GM12878 (cell line): ENCODE data around the gene OR6P1. TPM values are rescaled to one million over a fixed set of nuclear protein-coding genes. Genes with fewer than 3 reads are reported as not detected.

Source experiments
- ATAC-seq: fragments of 200-7000 bp; cut with Tn5 transposase; 3 replicates; pipeline ENCODE4 v1.9.1; 2020; ENCODE audit warnings: mild to moderate bottlenecking, moderate library complexity
- BruUV-seq: library from RNA; stranded (reverse); fragments of 400-500 nt; replicated peaks from 2 replicates; lab custom pipeline; 2021; lab: Mats Ljungman, UMichigan
- CTCF ChIA-PET: fragments of 300-600 bp; sonication (Branson Sonifier 250); formaldehyde crosslinking; extraction: SDS; loops from one replicate; lab custom pipeline; 2021; ENCODE audit warnings: inconsistent platforms; lab: Yijun Ruan, JAX
- POLR2A ChIA-PET: fragments of 350-600 bp; formaldehyde crosslinking; extraction: SDS; loops from one replicate; lab custom pipeline; 2021; ENCODE audit warnings: inconsistent platforms; lab: Charles Lee
- RAD21 ChIA-PET: fragments of 300-600 bp; sonication (Branson Sonifier 250); formaldehyde crosslinking; loops from one replicate; lab custom pipeline; 2023; ENCODE audit warnings: antibody characterized with exemption; ENCODE audit not compliant: unreplicated experiment; lab: Charles Lee
- SMC1A ChIA-PET: fragments of 300-600 bp; sonication (Branson Sonifier 250); formaldehyde crosslinking; loops from one replicate; lab custom pipeline; 2023; ENCODE audit not compliant: unreplicated experiment, uncharacterized antibody; lab: Charles Lee
- DNase-seq: peaks from one replicate; pipeline ENCODE4 v3.0.0-alpha.2; 2011; ENCODE audit warnings: low read depth, low spot score
- FAIRE-seq: peaks from 3 replicates; lab custom pipeline; 2011; peaks lifted over from hg19 to GRCh38; lab: Jason Lieb, UNC
- H2AFZ ChIP-seq: 2 replicates; pipeline ENCODE4 v1.6.0; 2011; ENCODE audit warnings: low read depth, low read length, control low read depth; ENCODE audit not compliant: control insufficient read depth
- H3K27ac ChIP-seq: 2 replicates; pipeline ENCODE4 v1.5.1; 2011; ENCODE audit warnings: control low read depth; ENCODE audit not compliant: control insufficient read depth, insufficient read depth
- H3K27me3 ChIP-seq, 2 experiments: replicated peaks in 1 of 2; 2 replicates each; pipeline versions ENCODE4 v1.6.0 to v1.6.1; 2011; ENCODE audit warnings: low read length in 1 of 2; ENCODE audit not compliant: control insufficient read depth in 2 of 2, insufficient read depth in 2 of 2
- H3K36me3 ChIP-seq, 2 experiments: 2 replicates each; pipeline ENCODE4 v1.5.1; 2011; ENCODE audit warnings: low read length in 1 of 2; ENCODE audit not compliant: control insufficient read depth in 2 of 2, insufficient read depth in 2 of 2
- H3K4me1 ChIP-seq: 2 replicates; pipeline ENCODE4 v1.6.1; 2011; ENCODE audit warnings: mild to moderate bottlenecking, low read length, moderate library complexity, mixed read lengths; ENCODE audit not compliant: control insufficient read depth, insufficient read depth
- H3K4me2 ChIP-seq: 2 replicates; pipeline ENCODE4 v1.6.0; 2011; ENCODE audit warnings: control low read depth; ENCODE audit not compliant: control insufficient read depth, insufficient read depth
- H3K4me3 ChIP-seq: fragments of 200-600 bp; sonication (generic); 2 replicates; pipeline ENCODE4 v1.5.1; 2016
- H3K79me2 ChIP-seq: 2 replicates; pipeline ENCODE4 v1.6.0; 2011; ENCODE audit warnings: low read length; ENCODE audit not compliant: control insufficient read depth, insufficient read depth
- H3K9ac ChIP-seq: 2 replicates; pipeline ENCODE4 v1.8.0; 2011; ENCODE audit warnings: low read length, control low read depth, mixed read lengths; ENCODE audit not compliant: control insufficient read depth, insufficient read depth
- H3K9me3 ChIP-seq: replicated peaks from 3 replicates; pipeline ENCODE4 v1.5.1; 2011; ENCODE audit warnings: mild to moderate bottlenecking, low read length; ENCODE audit not compliant: control insufficient read depth, insufficient read depth
- H4K20me1 ChIP-seq: 2 replicates; pipeline ENCODE4 v1.6.0; 2011; ENCODE audit not compliant: control insufficient read depth, insufficient read depth
- BHLHE40 ChIP-seq, 2 experiments: fragments of 450-650 bp in 1 of 2; IDR thresholded peaks; 2 replicates each; pipeline ENCODE4 v1.6.1; 2011 to 2017; ENCODE audit warnings: low read depth in 2 of 2, borderline replicate concordance in 1 of 2, improper control_type of control experiment in 1 of 2, low read length in 1 of 2, mild to moderate bottlenecking in 1 of 2
- E4F1 ChIP-seq: fragments of 450-650 bp; IDR thresholded peaks from 2 replicates; pipeline ENCODE4 v1.6.1; 2018; ENCODE audit warnings: borderline replicate concordance, mild to moderate bottlenecking; ENCODE audit not compliant: partially characterized antibody
- ETV6 ChIP-seq, 2 experiments: fragments of 450-650 bp in 1 of 2; IDR thresholded peaks in 1 of 2; conservative IDR thresholded peaks in 1 of 2; 2 replicates each; pipeline ENCODE4 v1.6.1; 2014; ENCODE audit warnings: antibody characterized with exemption in 1 of 2, borderline replicate concordance in 1 of 2, low read depth in 1 of 2, mild to moderate bottlenecking in 1 of 2, moderate library complexity in 1 of 2
- HCFC1 ChIP-seq: fragments of 150-350 bp; IDR thresholded peaks from 2 replicates; pipeline ENCODE4 v1.6.1; 2014; ENCODE audit warnings: low read length
- POLR2AphosphoS5 ChIP-seq: IDR thresholded peaks from 2 replicates; pipeline ENCODE4 v1.6.1; 2011; ENCODE audit warnings: mild to moderate bottlenecking, low read length, inconsistent platforms
- RB1 ChIP-seq: fragments of 450-650 bp; formaldehyde crosslinking; IDR thresholded peaks from 2 replicates; pipeline ENCODE4 v1.6.1; 2017; ENCODE audit warnings: mild to moderate bottlenecking, borderline replicate concordance
- RELA ChIP-seq: fragments of 450-650 bp; IDR thresholded peaks from 2 replicates; pipeline ENCODE4 v1.8.0; 2014; ENCODE audit warnings: borderline replicate concordance; ENCODE audit not compliant: partially characterized antibody
- TCF7 ChIP-seq: IDR thresholded peaks from 2 replicates; pipeline ENCODE4 v1.6.1; 2014; ENCODE audit warnings: antibody characterized with exemption, borderline replicate concordance
- WGBS: methylation state at CpG from one replicate; pipeline ENCODE4 v1.1.6; 2016; ENCODE audit warnings: low lambda C conversion rate; ENCODE audit not compliant: insufficient replicate concordance, insufficient coverage; ENCODE audit errors: missing lambda C conversion rate; 5-methylcytosine and 5-hydroxymethylcytosine counted together
- in situ Hi-C: fragments of 300-500 bp; cut with MboI; formaldehyde crosslinking; loops from 9 replicates; pipeline ENCODE4 v1.14.3; 2018; ENCODE audit warnings: mixed read lengths
- intact Hi-C: fragments of 100-400 bp; cut with micrococcal nuclease; formaldehyde crosslinking; loops from one replicate; pipeline ENCODE4 v1.14.2; 2022; ENCODE audit not compliant: unreplicated experiment
- polyA plus RNA-seq, 11 experiments: library from polyadenylated mRNA; depleted of rRNA in 4 of 11; unstranded in 6 of 11; stranded (reverse) in 5 of 11; fragments of >200 nt; fragmentation: Nextera tagmentation in 4 of 11; fragmentation: Illumina TruSeq in 1 of 11; extraction: Ambion mirVana in 4 of 11; extraction: Trizol in 1 of 11; gene quantifications; 1 replicate in 1 of 11; 2 replicates in 10 of 11; pipeline versions ENCODE4 v1.2.1 to v1.2.3, GENCODE V29; 2011 to 2016; ENCODE audit warnings: inconsistent platforms in 2 of 11, missing spikeins in 2 of 11, low read depth in 1 of 11
- total RNA-seq, 4 experiments: library from RNA; depleted of rRNA in 3 of 4; stranded (reverse); fragments of >200 nt in 3 of 4; fragmentation: Illumina TruSeq in 1 of 4; extraction: Trizol in 1 of 4; gene quantifications; 2 replicates each; pipeline versions ENCODE4 v1.2.1 to v1.2.3, GENCODE V29; 2013 to 2021

The OR6P1 gene
- total and polyA plus RNA-seq, 10 of the 15 experiments (the other 5 are each of a cell fraction or from before 2014, with no cell fraction given) = not detected

GRCh38 chr1:158586942-158587341 is 16.6 kb upstream of the OR6P1 start (continued):
- TF ChIP-seq RELA = no peak
- no peak for TF ChIP-seq ETV6 (conservative IDR thresholded peaks at IDR 0.05 in 1 of 2, IDR thresholded peaks at IDR 0.05 in 1 of 2; ENCODE audit: borderline replicate concordance in 1 of 2, low read depth in 1 of 2)
- TF ChIP-seq E4F1 = no peak
- no peak for TF ChIP-seq RB1

- ATAC-seq (no peak), FAIRE-seq (no peak), DNase-seq (no peak)
- no peak for TF ChIP-seq TCF7
- no peak for TF ChIP-seq BHLHE40 (IDR thresholded peaks at IDR 0.05; ENCODE audit: borderline replicate concordance in 1 of 2, low read depth in 2 of 2, low read length in 1 of 2)
- TF ChIP-seq HCFC1 = no peak
- TF ChIP-seq POLR2AphosphoS5 = no peak
- no TSS peak for BruUV-seq
- CTCF ChIA-PET = no interaction called here
- 33% methylated on average over 4 of the region's 4 CpGs for WGBS
- H3K4me3 ChIP-seq = no peak overlapping the region
- in situ Hi-C loops (no loop called here), intact Hi-C loops (no loop called here)
- no peak overlapping the region for H3K9ac ChIP-seq
- no peak overlapping the region for H2AFZ ChIP-seq
- H3K4me1 ChIP-seq = no peaks in the 10 kb centered on the region
- no peak overlapping the region for H3K4me2 ChIP-seq
- no peaks in the 10 kb centered on the region for H3K9me3 ChIP-seq
- no peaks in the 10 kb centered on the region for H3K27me3 ChIP-seq
- H3K27ac ChIP-seq = no peak overlapping the region
- SMC1A ChIA-PET = no interaction called here
- H3K36me3 ChIP-seq = no peaks in the 10 kb centered on the region
- POLR2A ChIA-PET = no interaction called here
- H3K79me2 ChIP-seq = no peaks in the 10 kb centered on the region
- no peaks in the 10 kb centered on the region for H4K20me1 ChIP-seq
- RAD21 ChIA-PET = no interaction called here
Observed at GRCh38 chr1:158583962-158584361, 13.6 kb upstream of the OR6P1 start.
